SW480 (cell line): ENCODE measurements around the gene SLC16A6.
"Not testable (repeated sequence)": the region's sequence is repeated elsewhere in the genome, so short reads cannot be mapped to it uniquely, and the experiment has no call there.

Experiments
- DNase-seq: peaks from one replicate; pipeline ENCODE4 v3.0.0-alpha.2; 2016; ENCODE audit warnings: low spot score

Gene SLC16A6

DNA sequence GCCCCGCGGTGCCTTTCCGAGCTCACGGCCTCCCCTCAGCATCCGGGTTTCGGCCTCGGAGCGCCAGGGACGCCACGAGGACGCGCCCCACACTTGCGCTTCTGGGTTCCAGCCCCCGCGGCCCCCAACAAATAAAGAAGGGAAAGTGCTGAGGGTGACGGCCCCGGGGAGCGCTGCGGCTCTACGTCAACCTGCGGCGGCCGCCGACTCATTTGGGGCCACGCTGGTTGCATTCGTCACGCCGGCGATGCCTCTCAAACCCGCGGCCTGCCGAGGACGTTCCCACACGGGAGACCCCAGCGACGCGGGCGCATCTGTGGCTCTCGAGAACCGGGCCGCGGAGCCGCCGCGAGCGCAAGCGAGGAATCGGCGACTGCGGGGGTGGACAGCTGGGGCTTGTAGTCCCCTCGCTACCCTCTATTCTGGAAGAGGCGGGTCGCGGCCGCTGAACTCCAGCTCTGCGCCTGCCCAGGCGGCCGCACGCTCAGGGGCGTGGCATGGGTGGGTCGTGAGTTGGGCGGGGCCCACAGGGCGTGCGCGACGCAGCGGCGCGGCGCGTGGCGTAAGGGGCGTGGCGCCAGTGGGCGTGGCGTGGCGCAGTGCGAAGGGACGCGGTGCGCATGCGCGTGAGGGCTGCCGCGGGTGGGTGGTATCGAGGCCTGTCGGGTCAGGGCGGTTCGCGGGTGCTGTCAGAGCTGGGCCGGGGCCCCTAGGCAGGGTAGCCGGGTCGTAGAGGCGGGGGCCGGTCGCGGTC lies 43.3 kb downstream of the SLC16A6 start, which contains the start of gene AMZ2:
TSS of gene AMZ2 (plus strand) at position 599 of the 754 bp plus-strand sequence. CDS start 2,145 bp downstream, outside the sequence.
- peak; percentile 92 for DNase-seq

DNA sequence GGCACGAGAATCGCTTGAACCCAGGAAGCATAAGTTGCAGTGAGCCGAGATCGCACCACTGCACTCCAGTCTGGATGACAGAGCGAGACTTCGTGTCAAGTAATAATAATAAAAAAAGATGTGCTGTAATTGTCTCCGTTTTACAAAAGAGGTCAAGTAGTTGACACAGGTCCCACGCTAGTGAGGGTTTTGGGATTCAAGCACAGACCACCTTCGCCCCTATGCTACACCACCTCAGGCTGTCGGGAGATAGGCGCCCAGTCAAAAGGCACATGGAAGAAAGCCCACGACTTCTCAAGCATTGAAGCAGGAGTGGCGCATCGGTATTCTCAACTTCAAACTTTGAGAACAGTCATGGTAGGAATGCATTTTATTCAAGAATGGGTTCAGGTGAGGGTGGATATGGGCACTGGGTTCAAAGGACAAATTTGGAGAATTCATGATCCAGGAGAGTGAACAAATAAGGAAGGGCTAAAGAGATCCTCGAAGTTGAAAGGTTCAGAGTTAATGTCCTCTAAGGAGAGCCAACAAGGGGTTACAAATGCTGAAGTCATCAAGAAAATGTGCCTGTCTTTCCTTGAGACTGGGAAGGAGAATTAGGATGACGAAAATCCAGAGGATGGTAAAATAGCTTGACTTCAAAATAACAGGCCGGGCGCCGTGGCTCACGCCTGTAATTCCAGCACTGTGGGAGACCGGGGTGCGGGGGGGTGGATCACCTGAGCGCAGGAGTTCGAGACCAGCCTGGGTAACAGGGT lies 44.5 kb downstream of the SLC16A6 start:
- DNase-seq: no peak

- DNase-seq: no peak
Observed at GRCh38 chr17:68239632-68240366, 51.1 kb downstream of the SLC16A6 start.

DNA sequence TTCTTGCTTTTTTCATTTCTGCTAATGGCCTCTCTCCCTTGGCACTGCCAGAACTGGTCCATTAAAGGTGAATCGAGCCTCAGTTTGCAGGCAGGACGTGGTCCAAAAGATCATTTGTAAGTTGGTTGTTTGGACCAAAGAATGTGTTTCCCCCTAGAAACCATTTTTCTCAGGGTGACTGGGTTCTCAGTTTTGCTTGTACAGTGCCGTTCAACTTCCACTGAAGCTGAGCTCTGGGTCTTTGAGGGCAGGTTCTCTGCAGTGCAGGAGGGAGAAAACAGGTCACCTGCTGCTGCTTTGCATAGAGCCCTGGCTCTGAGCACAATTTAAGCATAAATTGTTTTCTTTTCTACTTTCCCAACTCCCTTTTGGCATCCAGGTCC lies 52.1 kb downstream of the SLC16A6 start:
- no peak for DNase-seq

DNA sequence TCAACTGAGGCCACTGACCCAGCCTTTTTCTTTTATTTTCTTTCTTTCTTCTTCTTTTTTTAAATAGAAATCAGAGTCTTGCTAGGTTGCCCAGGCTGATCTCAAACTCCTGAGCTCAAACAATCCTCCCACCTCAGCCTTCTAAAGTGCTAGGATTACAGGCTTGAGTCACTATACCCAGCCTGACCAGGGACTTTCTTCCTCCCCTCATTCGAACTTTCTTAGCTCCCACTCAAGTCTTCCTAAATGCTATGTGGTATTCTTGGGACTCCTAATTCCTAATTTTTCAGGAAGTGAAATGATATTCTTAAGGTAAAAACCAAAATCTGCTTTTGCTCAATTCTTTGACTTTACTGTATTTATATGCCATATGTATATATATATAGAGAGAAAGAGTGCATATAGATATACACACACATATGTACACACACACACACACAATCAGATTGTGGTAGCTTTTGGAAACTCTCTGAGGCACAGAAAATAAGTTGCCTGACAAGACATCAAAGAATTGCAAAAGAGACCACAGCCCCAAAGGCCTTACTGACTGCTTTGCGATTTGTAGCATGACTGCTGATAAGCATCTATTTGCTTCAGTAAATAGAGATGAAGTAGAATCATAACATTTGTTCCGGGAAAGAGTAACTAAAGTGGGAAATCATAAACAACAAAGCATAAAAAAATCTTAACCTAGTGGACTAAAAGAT lies 52.6 kb downstream of the SLC16A6 start:
- no peak for DNase-seq

DNA sequence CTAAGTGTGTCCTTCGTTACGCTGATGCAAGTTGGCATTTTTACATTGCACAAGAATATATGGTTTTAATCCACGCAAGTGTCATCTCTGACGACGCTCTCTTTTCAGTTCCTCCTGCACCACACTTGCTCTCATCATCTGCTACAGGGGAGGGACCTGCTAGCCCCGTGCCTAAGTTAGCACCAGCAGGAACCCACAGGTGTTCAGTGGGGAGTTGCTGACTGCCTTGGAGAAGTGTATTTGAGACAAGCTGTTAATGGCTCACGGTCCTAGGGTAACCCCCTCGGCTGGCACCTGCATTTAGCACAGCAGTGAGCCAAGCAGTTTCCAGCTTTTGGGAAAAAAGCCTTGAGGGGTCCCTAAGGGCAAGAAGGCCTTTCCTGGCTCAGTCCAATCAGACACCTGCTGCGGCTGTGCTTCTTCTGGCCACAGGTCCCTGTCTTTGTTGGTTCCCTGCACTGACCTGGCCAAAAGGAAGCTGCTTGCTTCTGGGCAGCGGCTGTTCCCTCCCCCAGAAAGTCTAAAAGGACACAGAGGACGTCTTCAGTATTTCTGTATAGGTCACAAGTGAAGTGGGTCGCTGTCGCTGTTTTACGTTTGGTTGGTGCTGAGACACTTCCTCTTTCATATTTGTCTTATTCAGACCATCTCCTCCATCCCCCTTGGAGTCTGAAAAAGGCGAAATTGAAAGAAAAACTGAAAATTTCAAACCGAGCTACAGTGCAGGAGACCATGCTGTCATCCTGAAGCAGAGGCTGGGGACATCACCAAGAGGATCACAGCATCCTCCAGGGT lies 53.4 kb downstream of the SLC16A6 start:
- not testable (repeated sequence) for DNase-seq

DNA sequence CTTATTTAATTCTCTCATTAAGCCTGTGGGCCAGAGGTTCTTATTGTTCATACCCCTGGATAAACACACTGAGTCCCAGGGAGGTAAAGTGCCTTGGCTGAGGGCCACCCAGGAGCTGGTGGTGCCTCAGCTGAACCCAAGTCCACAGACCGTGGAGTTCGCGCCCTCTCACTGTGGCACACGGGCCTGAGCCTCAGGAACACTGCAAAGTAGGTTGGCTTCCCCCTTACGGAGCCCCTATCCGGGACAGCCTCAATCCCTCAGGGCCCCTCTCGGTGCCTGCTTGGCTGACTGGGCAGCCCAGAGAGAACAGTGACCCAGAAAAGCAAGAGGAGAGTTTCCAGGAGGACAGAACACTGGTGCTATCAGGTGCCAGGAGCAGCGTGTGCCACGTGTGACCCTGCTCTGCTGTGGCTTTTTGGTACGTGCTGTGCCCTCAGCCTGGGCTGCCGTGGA lies 55.6 kb downstream of the SLC16A6 start:
- DNase-seq: not testable (repeated sequence)

- not testable (repeated sequence) for DNase-seq
Observed at GRCh38 chr17:68234726-68235335, 56.1 kb downstream of the SLC16A6 start.

- DNase-seq: not testable (repeated sequence)
Observed at GRCh38 chr17:68232741-68233140, 58.2 kb downstream of the SLC16A6 start.

GRCh38 chr17:68231541-68231940 lies 59.4 kb downstream of the SLC16A6 start:
- DNase-seq: no peak

DNA sequence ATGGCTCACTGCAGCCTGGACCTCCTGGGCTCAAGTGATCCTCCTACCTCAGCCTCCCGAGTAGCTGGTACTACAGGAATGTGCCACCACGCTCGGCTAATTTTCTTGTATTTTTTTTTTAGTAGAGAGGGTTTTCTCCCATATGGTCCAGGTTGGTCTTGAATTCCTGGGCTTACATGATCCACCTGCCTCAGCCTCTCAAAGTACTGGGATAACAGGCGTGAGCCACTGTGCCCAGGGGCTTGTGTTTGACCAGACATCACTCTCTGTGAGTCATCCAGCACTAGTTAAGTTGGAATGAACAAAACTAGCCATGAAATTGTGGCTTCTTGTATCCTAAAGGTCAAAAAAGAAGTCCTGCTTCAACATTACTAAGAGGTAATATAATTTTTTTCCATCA lies 59.8 kb downstream of the SLC16A6 start:
- DNase-seq: not testable (repeated sequence)

DNA sequence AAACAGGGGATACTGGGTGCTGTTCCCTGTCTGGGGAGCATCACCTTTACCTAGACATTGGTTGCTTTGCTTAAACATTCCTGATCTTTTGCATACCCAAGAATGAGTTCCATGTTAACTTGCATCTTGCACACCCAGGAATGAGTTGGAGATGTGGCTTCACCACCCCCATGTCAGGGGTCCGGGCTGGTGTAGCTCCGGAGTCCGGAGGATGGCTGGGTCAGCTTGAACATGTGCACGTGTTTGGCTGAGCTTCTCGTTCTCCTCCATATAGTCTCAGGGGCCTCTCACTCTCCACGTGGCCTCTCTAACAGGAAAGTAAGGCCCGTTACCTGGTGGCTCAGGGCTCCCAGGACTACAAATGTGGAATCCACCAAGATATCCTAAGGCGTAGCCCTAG lies 61.3 kb downstream of the SLC16A6 start:
- DNase-seq: no peak

DNA sequence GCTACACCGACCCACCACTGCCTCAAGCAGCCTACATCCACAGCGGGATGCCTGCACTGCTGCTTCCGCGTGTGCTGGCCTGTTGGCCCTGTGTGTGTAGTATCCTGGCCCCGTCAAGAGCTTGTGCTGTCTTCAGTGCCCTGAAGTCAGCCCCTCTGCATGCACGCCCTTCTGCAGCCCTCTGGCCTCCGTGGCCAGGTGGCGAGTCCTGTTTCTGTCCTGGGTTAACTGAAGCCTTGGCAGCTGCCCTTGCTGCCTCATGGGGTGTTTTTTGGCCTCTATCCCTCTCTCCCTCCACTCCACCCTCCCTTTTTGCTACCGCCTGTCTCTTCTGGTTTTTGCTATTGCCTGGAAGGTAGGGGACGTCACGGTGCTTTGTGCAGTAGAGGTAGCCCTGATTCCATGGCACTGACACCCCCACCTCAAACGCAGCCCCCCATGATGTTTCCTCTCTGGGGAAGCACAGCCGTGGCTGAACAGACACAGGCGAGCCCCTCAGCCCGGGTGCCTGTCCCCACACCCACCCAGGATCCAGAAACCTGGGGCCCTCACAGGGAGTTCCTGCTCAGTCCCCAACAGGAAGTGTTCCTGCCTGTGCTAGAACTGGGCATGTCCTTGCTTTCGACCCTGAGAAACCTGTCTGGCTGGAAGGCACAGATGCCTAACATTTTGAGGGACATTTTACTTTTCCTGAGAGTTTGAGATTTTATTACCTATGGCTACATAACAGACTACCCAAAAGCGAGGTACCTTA lies 61.9 kb downstream of the SLC16A6 start:
- no peak for DNase-seq

GRCh38 chr17:68228039-68228680 lies 62.8 kb downstream of the SLC16A6 start:
- DNase-seq: not testable (repeated sequence)

- not testable (repeated sequence) for DNase-seq
Observed at GRCh38 chr17:68225055-68225454, 65.9 kb downstream of the SLC16A6 start.

GRCh38 chr17:68222606-68223005 lies 68.3 kb downstream of the SLC16A6 start:
- no peak for DNase-seq

GRCh38 chr17:68221786-68222185 lies 69.1 kb downstream of the SLC16A6 start:
- DNase-seq: no peak

GRCh38 chr17:68220786-68221185 lies 70.1 kb downstream of the SLC16A6 start:
- not testable (repeated sequence) for DNase-seq

DNA sequence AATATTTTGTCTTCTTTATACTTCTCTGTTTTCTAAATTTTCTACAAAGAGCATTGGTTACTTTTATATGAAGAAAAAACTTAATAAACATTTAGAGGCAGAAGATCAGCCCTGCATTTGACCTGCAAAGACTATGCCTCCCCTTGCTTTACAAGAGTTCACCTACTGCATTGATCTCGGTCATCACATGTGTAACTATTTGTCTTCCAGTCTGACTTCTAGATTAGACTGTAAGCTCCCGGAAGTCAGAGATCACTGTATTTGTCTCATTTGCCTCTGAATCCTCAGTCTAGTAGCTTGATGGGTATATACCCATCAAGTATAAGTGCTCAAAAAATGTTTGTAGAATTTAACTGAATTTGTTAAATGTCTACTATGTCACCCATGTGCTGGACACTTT lies 70.7 kb downstream of the SLC16A6 start:
- not testable (repeated sequence) for DNase-seq
